Colon (tissue), 2 donors: ENCODE results near the gene RANBP9.

Experiments used
- FAIRE-seq: peaks from 2 replicates; lab custom pipeline; 2012; peaks lifted over from hg19 to GRCh38; lab: Jason Lieb, UNC
- donor health status: control.
- donor health status: control.

Gene RANBP9

GRCh38 chr6:13593720-13594119 lies 117.9 kb downstream of the RANBP9 start:
- no peak for FAIRE-seq

- no peak for FAIRE-seq
These were observed 118.5 kb downstream of the RANBP9 start for GRCh38 chr6:13593103-13593502.

GRCh38 chr6:13591205-13591921 lies 120.3 kb downstream of the RANBP9 start:
- FAIRE-seq, result no peak

- FAIRE-seq, result no peak
These were observed 121.0 kb downstream of the RANBP9 start for GRCh38 chr6:13590574-13591153.

- FAIRE-seq, result no peak
These were observed 121.8 kb downstream of the RANBP9 start for GRCh38 chr6:13589801-13590200.

GRCh38 chr6:13586603-13587542 lies 124.8 kb downstream of the RANBP9 start:
- FAIRE-seq, result no peak

- FAIRE-seq, result no peak
These were observed 129.9 kb downstream of the RANBP9 start for GRCh38 chr6:13581700-13582229.

GRCh38 chr6:13579911-13580310 lies 131.7 kb downstream of the RANBP9 start:
- FAIRE-seq, result no peak

GRCh38 chr6:13577926-13578325 lies 133.7 kb downstream of the RANBP9 start:
- FAIRE-seq, result no peak

GRCh38 chr6:13576017-13576416 lies 135.6 kb downstream of the RANBP9 start:
- no peak for FAIRE-seq

- no peak for FAIRE-seq
These were observed 136.3 kb downstream of the RANBP9 start for GRCh38 chr6:13575377-13575775.

- no peak for FAIRE-seq
These were observed 136.9 kb downstream of the RANBP9 start, which contains the start of gene SIRT5 for GRCh38 chr6:13574571-13575376. Gene SIRT5, plus strand, starts transcription at chr6:13574601. Its CDS starts 9,510 bp downstream, at chr6:13584111.

GRCh38 chr6:13574149-13574570 lies 137.5 kb downstream of the RANBP9 start:
- no peak for FAIRE-seq

GRCh38 chr6:13573669-13574110 lies 137.9 kb downstream of the RANBP9 start:
- FAIRE-seq, result no peak

GRCh38 chr6:13572951-13573654 lies 138.5 kb downstream of the RANBP9 start:
- FAIRE-seq, result no peak

GRCh38 chr6:13572240-13572639 lies 139.4 kb downstream of the RANBP9 start:
- no peak for FAIRE-seq
